NT2/D1 (cell line): ENCODE results near the gene SMOC2.

Experiments
- SUZ12 ChIP-seq: IDR thresholded peaks from 2 replicates; pipeline ENCODE4 v1.6.1; 2011; ENCODE audit not compliant: insufficient read length, insufficient read depth; ENCODE audit errors: extremely low read depth
- YY1 ChIP-seq: IDR thresholded peaks from 2 replicates; pipeline ENCODE4 v1.6.1; 2011; ENCODE audit not compliant: insufficient read length, insufficient read depth
- ZNF274 ChIP-seq: IDR thresholded peaks from 2 replicates; pipeline ENCODE4 v1.6.1; 2011; ENCODE audit warnings: mild to moderate bottlenecking, low read depth, low read length

DNA sequence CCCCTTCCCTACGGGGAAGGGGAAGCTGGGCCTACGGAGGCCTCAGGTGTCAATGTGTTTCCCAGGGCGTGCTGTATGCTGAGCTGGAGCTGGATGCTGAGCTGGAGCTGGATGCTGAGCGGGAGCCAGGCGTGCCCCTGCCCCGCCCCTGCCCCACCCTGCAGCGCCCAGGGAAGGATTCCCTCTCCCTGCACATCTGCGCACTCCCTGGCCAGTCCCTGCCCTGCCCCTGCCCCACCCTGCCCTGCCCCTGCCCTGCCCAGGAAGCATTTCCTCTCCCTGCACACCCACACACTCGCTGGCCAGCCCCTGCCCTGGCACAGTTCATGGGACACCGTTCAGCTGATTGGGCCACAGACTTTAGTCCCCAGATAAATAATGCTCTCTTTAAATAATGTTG lies 196.8 kb downstream of the SMOC2 start:
- TF ChIP-seq YY1 (no peak), SUZ12 (no peak), ZNF274 (no peak)
